ENCODE results near the gene STRC. TPM values are rescaled to one million over a fixed set of nuclear protein-coding genes. Genes with fewer than 3 reads are reported as not detected.
"Not testable (repeated sequence)": the region's sequence is repeated elsewhere in the genome, so short reads cannot be mapped to it uniquely, and the experiment has no call there.

STRC gene
- total and polyA plus RNA-seq, 7 donors = under 0.01 to 0.71 (median 0.59) TPM; not detected in 3

- intact Hi-C loops (cut with DNase I) = no loop called here
- peaks cover 0 to 5% (median 0%) of the 10 kb centered on the region in 3 donors for H3K27me3 ChIP-seq
- H3K4me1 ChIP-seq = no peaks in the 10 kb centered on the region
- no peak for DNase-seq
- WGBS, 2 donors = 16 to 27% methylated on average over 5 of the region's 5 CpGs
- H3K36me3 ChIP-seq = no peaks in the 10 kb centered on the region
- H3K9me3 ChIP-seq = no peaks in the 10 kb centered on the region
- H3K4me3 ChIP-seq = no peak overlapping the region
- no peak overlapping the region for H3K27ac ChIP-seq
- TF ChIP-seq EP300 (IDR thresholded peaks at IDR 0.05) (no peak), POLR2A (IDR thresholded peaks at IDR 0.05) (no peak), POLR2AphosphoS5 (IDR thresholded peaks at IDR 0.05) (no peak)
- TF ChIP-seq, protein P1, sequence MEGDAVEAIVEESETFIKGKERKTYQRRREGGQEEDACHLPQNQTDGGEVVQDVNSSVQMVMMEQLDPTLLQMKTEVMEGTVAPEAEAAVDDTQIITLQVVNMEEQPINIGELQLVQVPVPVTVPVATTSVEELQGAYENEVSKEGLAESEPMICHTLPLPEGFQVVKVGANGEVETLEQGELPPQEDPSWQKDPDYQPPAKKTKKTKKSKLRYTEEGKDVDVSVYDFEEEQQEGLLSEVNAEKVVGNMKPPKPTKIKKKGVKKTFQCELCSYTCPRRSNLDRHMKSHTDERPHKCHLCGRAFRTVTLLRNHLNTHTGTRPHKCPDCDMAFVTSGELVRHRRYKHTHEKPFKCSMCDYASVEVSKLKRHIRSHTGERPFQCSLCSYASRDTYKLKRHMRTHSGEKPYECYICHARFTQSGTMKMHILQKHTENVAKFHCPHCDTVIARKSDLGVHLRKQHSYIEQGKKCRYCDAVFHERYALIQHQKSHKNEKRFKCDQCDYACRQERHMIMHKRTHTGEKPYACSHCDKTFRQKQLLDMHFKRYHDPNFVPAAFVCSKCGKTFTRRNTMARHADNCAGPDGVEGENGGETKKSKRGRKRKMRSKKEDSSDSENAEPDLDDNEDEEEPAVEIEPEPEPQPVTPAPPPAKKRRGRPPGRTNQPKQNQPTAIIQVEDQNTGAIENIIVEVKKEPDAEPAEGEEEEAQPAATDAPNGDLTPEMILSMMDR (IDR thresholded peaks at IDR 0.05) = no peak
These were observed 6.5 kb upstream of the STRC start for GRCh38 chr15:43625106-43625505.

DNA sequence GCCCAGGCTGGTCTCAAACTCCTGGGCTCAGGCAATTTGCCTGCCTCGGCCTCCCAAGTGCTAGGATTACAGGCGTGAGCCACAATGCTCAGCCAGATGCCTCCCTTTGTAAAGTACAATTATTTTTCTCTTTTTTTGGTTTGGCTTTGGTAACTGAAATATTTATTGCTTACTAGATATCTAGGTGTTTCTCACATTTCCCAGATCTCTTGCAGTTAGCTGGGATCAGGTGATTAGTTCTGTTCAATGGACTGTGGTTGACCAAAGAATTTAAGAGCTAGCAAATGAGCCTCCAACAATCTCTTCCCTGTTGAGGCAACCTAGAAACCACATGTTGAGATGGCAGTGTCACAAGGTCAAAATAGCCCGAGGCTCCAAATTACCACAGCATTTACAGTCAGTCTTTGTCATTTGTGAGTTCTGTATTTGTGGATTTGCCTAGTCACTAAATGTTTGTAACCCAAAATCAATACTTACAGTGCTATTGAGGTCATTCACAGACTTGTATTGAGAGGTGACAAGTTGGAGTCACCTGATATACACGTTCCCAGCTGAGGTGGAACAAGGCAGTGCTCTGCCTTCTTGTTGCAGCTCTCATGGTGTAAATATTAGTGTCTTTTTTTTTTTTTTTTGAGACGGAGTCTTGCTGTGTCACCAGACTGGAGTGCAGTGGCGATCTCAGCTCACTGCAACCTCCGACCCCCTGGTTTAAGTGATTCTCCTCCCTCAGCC is 3.6 kb upstream of the STRC start:
- H3K9me3 ChIP-seq; DNase-seq; H3K27ac ChIP-seq; H3K36me3 ChIP-seq; H3K4me3 ChIP-seq; H3K4me1 ChIP-seq; intact Hi-C loops (cut with DNase I): not testable (repeated sequence)
- H3K27me3 ChIP-seq = peaks cover 0 to 14% (median 0%) of the 10 kb centered on the region in 3 donors
- 57 to 75% methylated on average over 4 to 5 of the region's 7 CpGs for WGBS, 2 donors

DNA sequence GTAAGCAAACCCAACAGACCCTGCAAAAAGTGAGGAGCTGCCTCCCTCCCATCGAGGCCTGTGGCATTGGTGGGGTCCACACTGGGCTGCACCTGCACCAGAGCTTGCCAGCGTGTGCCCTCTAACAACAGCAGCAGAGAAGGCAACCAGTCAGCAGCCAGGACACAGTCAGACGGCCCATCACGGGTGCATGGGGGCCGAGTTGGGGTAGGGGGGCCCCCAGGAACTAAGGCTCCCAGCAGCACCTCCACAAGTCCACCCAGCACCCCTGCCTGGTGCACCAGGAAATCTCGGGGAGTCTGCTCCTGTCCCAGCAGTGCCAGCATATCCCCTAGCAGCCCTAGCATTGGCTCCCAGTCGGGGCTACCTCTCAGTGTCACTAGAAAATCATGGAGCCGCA is 850 bp downstream of the STRC start:
- peaks cover 0 to 14% (median 0%) of the 10 kb centered on the region in 3 donors for H3K27me3 ChIP-seq
- intact Hi-C loops (cut with DNase I); H3K4me3 ChIP-seq; DNase-seq; H3K27ac ChIP-seq; H3K9me3 ChIP-seq; H3K4me1 ChIP-seq; H3K36me3 ChIP-seq: not testable (repeated sequence)
- WGBS, 2 donors = 65 to 84% methylated on average over 3 to 4 of the region's 8 CpGs

DNA sequence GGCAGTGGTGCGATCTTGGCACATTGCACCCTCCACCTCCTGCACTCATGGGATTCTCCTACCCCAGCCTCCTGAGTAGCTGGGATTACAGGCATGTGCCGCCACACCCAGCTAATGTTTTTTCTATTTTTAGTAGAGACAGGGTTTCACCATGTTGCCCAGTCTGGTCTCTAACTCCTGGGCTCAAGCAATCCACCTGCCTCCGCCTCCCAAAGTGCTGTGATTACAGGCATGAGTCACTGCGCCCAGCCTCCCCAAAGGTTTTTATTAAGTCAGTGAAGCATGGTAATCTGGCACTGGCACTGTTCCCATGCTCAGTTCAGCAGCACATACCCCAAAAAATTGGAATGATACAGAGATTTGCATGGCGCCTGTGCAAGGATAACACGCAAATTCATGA is 16.4 kb downstream of the STRC start:
- H3K4me1 ChIP-seq; H3K36me3 ChIP-seq; H3K4me3 ChIP-seq; H3K9me3 ChIP-seq; H3K27me3 ChIP-seq; H3K27ac ChIP-seq; DNase-seq; intact Hi-C loops (cut with DNase I): not testable (repeated sequence)
- WGBS, 2 donors = 58 to 80% methylated on average over 6 of the region's 6 CpGs

- H3K4me1 ChIP-seq; DNase-seq; H3K36me3 ChIP-seq; H3K27me3 ChIP-seq; H3K9me3 ChIP-seq; H3K4me3 ChIP-seq; intact Hi-C loops (cut with DNase I); H3K27ac ChIP-seq: not testable (repeated sequence)
- no CpG with 5 or more reads among the region's 2 CpGs for WGBS, 2 donors
These were observed 18.4 kb downstream of the STRC start for GRCh38 chr15:43600200-43600599.

DNA sequence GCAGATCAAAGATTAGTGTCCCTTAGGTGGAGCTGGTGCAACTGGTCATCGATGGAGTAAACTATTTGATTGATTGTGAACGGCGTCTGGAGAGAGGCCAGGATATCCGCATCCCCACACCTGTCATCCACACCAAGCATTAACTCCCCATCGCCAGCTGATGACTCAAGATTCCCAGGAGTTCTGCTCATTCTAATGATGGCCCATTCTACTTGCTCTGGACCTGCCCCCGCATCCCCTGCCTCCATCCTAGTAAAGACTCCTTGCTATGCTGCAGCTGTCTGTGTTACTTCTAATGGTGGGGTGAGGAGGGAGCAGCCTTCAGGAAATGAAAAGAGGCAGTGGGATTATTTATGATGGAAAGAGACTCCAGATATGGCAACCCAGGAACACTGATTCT is 19.5 kb downstream of the STRC start:
- H3K9me3 ChIP-seq; H3K4me1 ChIP-seq; H3K27me3 ChIP-seq; DNase-seq; H3K27ac ChIP-seq; H3K36me3 ChIP-seq; H3K4me3 ChIP-seq; intact Hi-C loops (cut with DNase I): not testable (repeated sequence)
- 91 to 92% methylated on average over 6 of the region's 6 CpGs for WGBS, 2 donors

DNA sequence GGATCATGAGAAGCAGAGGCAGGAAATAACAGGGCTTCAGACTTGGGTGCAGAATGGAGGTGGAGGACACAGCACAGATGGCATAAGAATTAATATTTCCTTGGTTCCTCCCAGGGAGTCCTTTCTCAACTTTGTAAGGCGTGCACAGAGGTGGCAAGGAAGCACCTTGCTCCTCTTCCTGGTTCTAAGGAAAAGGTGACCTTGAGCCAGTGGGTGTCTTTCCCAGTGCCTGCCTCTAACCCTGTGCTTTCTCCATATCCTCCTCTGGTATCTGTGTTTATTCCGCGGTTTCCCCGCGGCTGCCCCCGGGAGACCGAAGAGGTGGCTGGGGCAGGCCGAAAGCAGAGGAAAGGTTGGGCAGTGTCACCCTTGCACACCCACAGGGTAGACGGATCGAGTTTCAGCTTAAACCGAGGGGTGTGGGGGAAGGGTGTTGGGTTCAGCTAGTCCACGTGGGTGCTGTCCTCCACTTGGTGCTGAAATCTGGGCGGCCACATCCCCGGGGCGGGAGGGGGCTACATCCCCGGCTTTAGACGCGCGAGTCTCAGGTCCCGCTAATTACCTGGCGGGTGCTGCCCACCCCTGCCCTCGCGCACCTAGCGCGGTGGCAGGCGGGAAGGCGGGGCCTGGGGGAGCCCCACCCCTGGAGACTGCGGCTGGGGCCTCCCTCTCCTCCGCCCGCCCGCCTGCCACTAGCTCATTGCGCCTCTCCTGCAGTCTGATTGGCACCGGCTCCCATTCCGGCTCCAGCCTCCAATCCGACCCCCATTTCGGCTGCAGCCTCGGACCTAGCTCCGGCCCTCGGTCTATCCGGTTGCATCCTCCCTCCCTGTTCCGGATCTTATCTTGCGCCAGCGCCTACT is 25.0 kb downstream of the STRC start, which contains the start of gene CKMT1B:
Gene CKMT1B (plus strand): TSS at position 700 of the 863 bp plus-strand sequence. CDS start 192 bp downstream, outside the sequence.
- H3K27me3 ChIP-seq; intact Hi-C loops (cut with DNase I); DNase-seq; H3K27ac ChIP-seq; H3K36me3 ChIP-seq; H3K9me3 ChIP-seq; H3K4me3 ChIP-seq; H3K4me1 ChIP-seq: not testable (repeated sequence)
- no CpG with 5 or more reads among the region's 43 CpGs for WGBS, 2 donors

GRCh38 chr15:43592841-43593240 is 25.8 kb downstream of the STRC start:
- H3K9me3 ChIP-seq; H3K4me3 ChIP-seq; H3K4me1 ChIP-seq; H3K27ac ChIP-seq; DNase-seq; intact Hi-C loops (cut with DNase I); H3K27me3 ChIP-seq; H3K36me3 ChIP-seq: not testable (repeated sequence)
- 7 to 31% methylated on average over 4 of the region's 8 CpGs for WGBS, 2 donors

DNA sequence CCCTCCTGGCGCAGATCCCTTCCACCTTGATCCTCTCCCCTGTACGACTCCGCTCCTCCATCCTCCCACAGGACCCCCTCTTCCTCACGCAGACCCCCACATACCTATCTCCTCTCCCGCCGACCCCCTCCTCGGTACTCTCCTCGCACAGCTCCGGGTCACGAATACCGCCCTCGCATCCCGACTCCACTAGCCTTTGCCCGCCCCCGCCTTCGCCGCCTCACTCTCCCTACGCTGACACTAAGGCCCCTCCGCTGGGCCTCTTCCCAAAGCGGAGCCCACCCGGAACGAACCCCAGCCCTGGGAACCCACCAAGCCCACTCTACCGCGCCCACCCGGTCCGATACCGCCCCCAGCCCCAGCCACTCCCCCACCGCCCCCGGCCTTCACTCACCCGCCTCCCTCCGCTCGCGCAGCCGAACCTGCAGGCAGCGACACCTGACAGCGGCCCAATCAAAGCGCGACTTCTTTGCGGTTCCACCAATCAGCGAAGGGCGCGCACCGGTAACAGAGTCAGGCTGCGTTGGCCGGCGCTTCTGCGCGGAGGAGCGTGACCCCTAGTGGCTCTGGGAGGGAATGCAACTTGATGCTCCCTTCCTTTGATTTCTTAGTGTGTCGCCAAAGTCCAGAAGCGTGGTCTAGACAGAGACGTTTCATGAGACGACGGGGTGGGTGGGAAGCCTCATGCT is 28.7 kb downstream of the STRC start, which contains the start of gene PPIP5K1:
Gene PPIP5K1 (minus strand): TSS at position 431 of the 689 bp plus-strand sequence. CDS start 5,704 bp downstream, outside the sequence.
- H3K27ac ChIP-seq; H3K27me3 ChIP-seq; H3K9me3 ChIP-seq; DNase-seq; H3K4me3 ChIP-seq; intact Hi-C loops (cut with DNase I); H3K4me1 ChIP-seq; H3K36me3 ChIP-seq: not testable (repeated sequence)
- WGBS, 2 donors = no CpG with 5 or more reads among the region's 54 CpGs

GRCh38 chr15:43574607-43575006 is 44.0 kb downstream of the STRC start:
- H3K27ac ChIP-seq; intact Hi-C loops (cut with DNase I); H3K27me3 ChIP-seq; DNase-seq; H3K4me3 ChIP-seq; H3K9me3 ChIP-seq; H3K4me1 ChIP-seq; H3K36me3 ChIP-seq: not testable (repeated sequence)
- no CpG with 5 or more reads among the region's 1 CpG for WGBS, 2 donors

- H3K27ac ChIP-seq; H3K4me3 ChIP-seq; intact Hi-C loops (cut with DNase I); H3K27me3 ChIP-seq; H3K9me3 ChIP-seq; DNase-seq; H3K36me3 ChIP-seq; H3K4me1 ChIP-seq: not testable (repeated sequence)
- WGBS, 2 donors = no CpG with 5 or more reads among the region's 2 CpGs
These were observed 52.0 kb downstream of the STRC start for GRCh38 chr15:43566615-43567014.

Data from sigmoid colon (tissue), 7 donors.